Astrocyte (in vitro differentiated cells and primary cell): ENCODE measurements around the gene DEDD2.

Source experiments
- CTCF ChIP-seq: IDR thresholded peaks from 2 replicates; pipeline ENCODE4 v1.5.1; 2011; ENCODE audit warnings: low read depth, mild to moderate bottlenecking, inconsistent platforms, low read length, moderate library complexity; ENCODE audit not compliant: insufficient read depth
- EZH2 ChIP-seq: IDR thresholded peaks from 2 replicates; pipeline ENCODE4 v1.6.1; 2012; ENCODE audit warnings: mild to moderate bottlenecking, low read length, inconsistent platforms; ENCODE audit not compliant: insufficient read depth

DNA sequence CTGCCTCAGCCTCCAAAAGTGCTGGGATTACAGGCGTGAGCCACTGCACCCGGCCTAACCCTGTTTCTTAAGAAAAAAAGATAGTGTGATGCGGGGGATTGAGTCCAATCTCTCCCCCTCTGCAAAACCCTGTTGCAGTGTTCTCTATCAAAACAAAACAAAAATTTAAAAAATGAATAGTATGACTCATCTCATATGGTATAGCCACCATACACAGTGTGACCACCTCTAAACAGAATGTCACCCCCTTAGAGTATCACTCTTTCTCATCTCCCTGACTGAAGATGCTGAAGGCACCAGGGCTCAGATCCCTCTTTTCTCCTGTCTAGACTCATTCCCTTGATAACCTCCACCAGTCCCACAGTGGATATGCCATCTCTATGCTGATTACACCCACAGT is 44.3 kb upstream of the DEDD2 start:
- TF ChIP-seq CTCF (no peak), EZH2 (no peak)
